ENCODE measurements around the gene ZNF341.
A peak's percentile ranks its signal among the peaks of the same experiment; 100 is the strongest.

ZNF341 gene

GRCh38 chr20:33817411-33817810 is 85.6 kb downstream of the ZNF341 start:
- Histone ChIP-seq H3K36me3 (ENCODE audit: control insufficient read depth in 2 of 2, insufficient read depth in 2 of 2, low read length in 2 of 2) (peaks cover 3 to 18% of the 10 kb centered on the region in 2 donors), H3K4me1 (ENCODE audit: control insufficient read depth in 2 of 2, insufficient read depth in 2 of 2, low read length in 2 of 2) (peaks cover 44 to 46% of the 10 kb centered on the region in 2 donors), H3K4me3 (ENCODE audit: low read length in 2 of 2) (no peak overlapping the region), H3K9ac (ENCODE audit: low read depth in 1 of 2, low read length in 2 of 2) (no peak overlapping the region), H3K9me3 (ENCODE audit: control insufficient read depth in 2 of 2, low read length in 2 of 2) (no peaks in the 10 kb centered on the region), H3K27me3 (ENCODE audit: control insufficient read depth in 2 of 2, insufficient read depth in 2 of 2, low read length in 2 of 2) (no peaks in the 10 kb centered on the region), H3K27ac (ENCODE audit: low read depth in 2 of 2, low read length in 2 of 2) (no peak overlapping the region)

DNA sequence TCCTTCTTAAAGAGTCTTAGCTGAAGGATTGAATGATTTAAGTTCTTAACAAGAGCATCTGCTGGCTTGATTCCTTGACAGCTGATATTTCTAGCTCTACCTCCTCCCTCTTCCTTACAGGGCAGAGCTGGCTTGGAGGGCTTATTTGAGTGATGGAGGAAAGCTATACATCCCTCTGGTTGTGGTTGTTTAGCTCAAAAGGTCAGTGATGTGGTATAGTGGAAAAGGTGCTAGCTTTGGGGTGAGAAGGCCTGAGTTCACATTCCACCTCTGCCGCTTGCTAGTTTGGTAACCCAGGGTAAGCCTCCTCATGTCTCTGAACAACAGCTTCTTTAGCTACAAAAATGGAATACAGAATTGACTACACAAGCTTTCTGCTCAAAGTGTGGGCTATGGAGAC is 87.7 kb downstream of the ZNF341 start:
- Histone ChIP-seq H3K27ac (ENCODE audit: low read depth in 2 of 2, low read length in 2 of 2) (no peak overlapping the region), H3K9ac (ENCODE audit: low read depth in 1 of 2, low read length in 2 of 2) (no peak overlapping the region), H3K9me3 (ENCODE audit: control insufficient read depth in 2 of 2, low read length in 2 of 2) (no peaks in the 10 kb centered on the region), H3K4me3 (ENCODE audit: low read length in 2 of 2) (no peak overlapping the region), H3K27me3 (ENCODE audit: control insufficient read depth in 2 of 2, insufficient read depth in 2 of 2, low read length in 2 of 2) (no peaks in the 10 kb centered on the region), H3K4me1 (ENCODE audit: control insufficient read depth in 2 of 2, insufficient read depth in 2 of 2, low read length in 2 of 2) (peaks cover 31 to 35% of the 10 kb centered on the region in 2 donors), H3K36me3 (ENCODE audit: control insufficient read depth in 2 of 2, insufficient read depth in 2 of 2, low read length in 2 of 2) (peaks cover 3 to 24% of the 10 kb centered on the region in 2 donors)

- H3K9ac ChIP-seq (ENCODE audit: low read depth in 1 of 2, low read length in 2 of 2): no peak overlapping the region
- H3K9me3 ChIP-seq (ENCODE audit: control insufficient read depth in 2 of 2, low read length in 2 of 2): no peaks in the 10 kb centered on the region
- peaks cover 27 to 32% of the 10 kb centered on the region in 2 donors for H3K4me1 ChIP-seq (ENCODE audit: control insufficient read depth in 2 of 2, insufficient read depth in 2 of 2, low read length in 2 of 2)
- no peak overlapping the region for H3K4me3 ChIP-seq (ENCODE audit: low read length in 2 of 2)
- H3K27ac ChIP-seq (ENCODE audit: low read depth in 2 of 2, low read length in 2 of 2): no peak overlapping the region
- H3K27me3 ChIP-seq (ENCODE audit: control insufficient read depth in 2 of 2, insufficient read depth in 2 of 2, low read length in 2 of 2): no peaks in the 10 kb centered on the region
- peaks cover 3 to 19% of the 10 kb centered on the region in 2 donors for H3K36me3 ChIP-seq (ENCODE audit: control insufficient read depth in 2 of 2, insufficient read depth in 2 of 2, low read length in 2 of 2)
Observed at GRCh38 chr20:33820362-33820761, 88.6 kb downstream of the ZNF341 start.

- Histone ChIP-seq H3K27me3 (ENCODE audit: control insufficient read depth in 2 of 2, insufficient read depth in 2 of 2, low read length in 2 of 2) (no peaks in the 10 kb centered on the region), H3K36me3 (ENCODE audit: control insufficient read depth in 2 of 2, insufficient read depth in 2 of 2, low read length in 2 of 2) (peaks cover 3 to 13% of the 10 kb centered on the region in 2 donors), H3K4me3 (ENCODE audit: low read length in 2 of 2) (no peak overlapping the region), H3K9me3 (ENCODE audit: control insufficient read depth in 2 of 2, low read length in 2 of 2) (no peaks in the 10 kb centered on the region), H3K9ac (ENCODE audit: low read depth in 1 of 2, low read length in 2 of 2) (no peak overlapping the region), H3K27ac (ENCODE audit: low read depth in 2 of 2, low read length in 2 of 2) (no peak overlapping the region), H3K4me1 (ENCODE audit: control insufficient read depth in 2 of 2, insufficient read depth in 2 of 2, low read length in 2 of 2) (peaks cover 29 to 38% of the 10 kb centered on the region in 2 donors)
Observed at GRCh38 chr20:33821270-33821836, 89.6 kb downstream of the ZNF341 start.

GRCh38 chr20:33822423-33822822 is 90.6 kb downstream of the ZNF341 start:
- H3K4me1 ChIP-seq (ENCODE audit: control insufficient read depth in 2 of 2, insufficient read depth in 2 of 2, low read length in 2 of 2): peaks cover 35 to 49% of the 10 kb centered on the region in 2 donors
- no peak overlapping the region for H3K9ac ChIP-seq (ENCODE audit: low read depth in 1 of 2, low read length in 2 of 2)
- H3K27me3 ChIP-seq (ENCODE audit: control insufficient read depth in 2 of 2, insufficient read depth in 2 of 2, low read length in 2 of 2): no peaks in the 10 kb centered on the region
- no peak overlapping the region for H3K27ac ChIP-seq (ENCODE audit: low read depth in 2 of 2, low read length in 2 of 2)
- no peaks in the 10 kb centered on the region for H3K9me3 ChIP-seq (ENCODE audit: control insufficient read depth in 2 of 2, low read length in 2 of 2)
- H3K4me3 ChIP-seq (ENCODE audit: low read length in 2 of 2): no peak overlapping the region
- peaks cover 3 to 13% of the 10 kb centered on the region in 2 donors for H3K36me3 ChIP-seq (ENCODE audit: control insufficient read depth in 2 of 2, insufficient read depth in 2 of 2, low read length in 2 of 2)

GRCh38 chr20:33822991-33823390 is 91.2 kb downstream of the ZNF341 start:
- no peaks in the 10 kb centered on the region for H3K9me3 ChIP-seq (ENCODE audit: control insufficient read depth in 2 of 2, low read length in 2 of 2)
- no peak overlapping the region for H3K9ac ChIP-seq (ENCODE audit: low read depth in 1 of 2, low read length in 2 of 2)
- H3K36me3 ChIP-seq (ENCODE audit: control insufficient read depth in 2 of 2, insufficient read depth in 2 of 2, low read length in 2 of 2): peaks cover 3 to 14% of the 10 kb centered on the region in 2 donors
- no peaks in the 10 kb centered on the region for H3K27me3 ChIP-seq (ENCODE audit: control insufficient read depth in 2 of 2, insufficient read depth in 2 of 2, low read length in 2 of 2)
- peaks cover 36 to 51% of the 10 kb centered on the region in 2 donors for H3K4me1 ChIP-seq (ENCODE audit: control insufficient read depth in 2 of 2, insufficient read depth in 2 of 2, low read length in 2 of 2)
- H3K27ac ChIP-seq (ENCODE audit: low read depth in 2 of 2, low read length in 2 of 2): no peak overlapping the region
- no peak overlapping the region for H3K4me3 ChIP-seq (ENCODE audit: low read length in 2 of 2)

- peak overlapping the region; percentile 59 to 76 for H3K27ac ChIP-seq (ENCODE audit: low read depth in 2 of 2, low read length in 2 of 2)
- H3K4me3 ChIP-seq (ENCODE audit: low read length in 2 of 2): peak overlapping the region in 1 of 2 donors; percentile 3
- H3K4me1 ChIP-seq (ENCODE audit: control insufficient read depth in 2 of 2, insufficient read depth in 2 of 2, low read length in 2 of 2): peaks cover 49 to 62% of the 10 kb centered on the region in 2 donors
Observed at GRCh38 chr20:33824852-33825251, 93.1 kb downstream of the ZNF341 start.

DNA sequence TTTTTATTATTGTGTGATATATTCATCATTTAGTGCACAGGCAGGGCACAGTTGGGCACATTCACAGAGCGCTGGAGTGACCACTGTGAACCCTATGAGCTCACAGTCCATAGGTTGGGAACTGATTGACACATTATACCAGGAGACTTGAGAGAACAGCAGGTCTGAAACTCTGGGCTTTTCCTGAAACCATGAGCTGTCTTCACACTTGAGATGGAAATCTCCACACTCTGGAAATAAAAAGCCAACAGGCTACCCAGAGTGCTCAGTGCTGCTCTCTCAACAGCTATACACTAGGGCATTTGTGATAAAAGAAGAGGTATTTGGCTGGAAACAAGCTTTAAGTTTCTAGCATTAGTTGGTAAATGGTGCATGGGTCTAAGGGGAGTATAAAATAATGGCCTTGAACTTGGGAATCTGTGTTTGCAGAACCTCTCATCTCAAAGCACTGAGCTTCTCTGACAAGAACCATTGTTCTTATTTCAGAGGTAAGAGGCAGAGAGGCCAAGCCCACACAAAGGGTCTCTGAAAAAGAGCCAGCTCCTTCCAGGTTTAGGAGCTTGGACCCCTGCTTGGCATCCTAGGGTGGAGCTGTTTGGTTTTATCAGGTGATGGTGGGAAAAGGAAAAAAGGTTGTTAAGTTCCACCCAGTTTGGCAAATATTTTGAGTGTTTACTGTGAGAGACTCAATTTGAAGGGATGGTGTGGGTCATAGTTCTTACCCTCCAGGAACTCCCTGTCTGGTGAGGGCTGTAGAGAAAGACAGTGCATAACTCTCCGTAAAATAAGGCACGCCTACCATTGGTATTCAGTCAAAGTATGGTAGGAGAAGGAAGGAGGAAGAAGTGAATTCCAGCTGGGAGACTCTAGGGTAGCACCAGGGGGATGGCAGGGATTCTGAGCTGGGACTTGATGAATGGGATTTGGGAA is 93.8 kb downstream of the ZNF341 start:
- H3K9ac ChIP-seq (ENCODE audit: low read depth in 1 of 2, low read length in 2 of 2): peak overlapping the region in 1 of 2 donors; percentile 5
- H3K4me3 ChIP-seq (ENCODE audit: low read length in 2 of 2): peak overlapping the region; percentile 8 to 43
- H3K27ac ChIP-seq (ENCODE audit: low read depth in 2 of 2, low read length in 2 of 2): peak overlapping the region; percentile 59 to 76
- peaks cover 0 to 9% of the 10 kb centered on the region in 2 donors for H3K36me3 ChIP-seq (ENCODE audit: control insufficient read depth in 2 of 2, insufficient read depth in 2 of 2, low read length in 2 of 2)
- peaks cover 54 to 64% of the 10 kb centered on the region in 2 donors for H3K4me1 ChIP-seq (ENCODE audit: control insufficient read depth in 2 of 2, insufficient read depth in 2 of 2, low read length in 2 of 2)
- no peaks in the 10 kb centered on the region for H3K27me3 ChIP-seq (ENCODE audit: control insufficient read depth in 2 of 2, insufficient read depth in 2 of 2, low read length in 2 of 2)
- no peaks in the 10 kb centered on the region for H3K9me3 ChIP-seq (ENCODE audit: control insufficient read depth in 2 of 2, low read length in 2 of 2)

More at GRCh38 chr20:33824852-33825251, 93.1 kb downstream of the ZNF341 start:
- Histone ChIP-seq H3K9ac (ENCODE audit: low read depth in 1 of 2, low read length in 2 of 2) (no peak overlapping the region), H3K9me3 (ENCODE audit: control insufficient read depth in 2 of 2, low read length in 2 of 2) (no peaks in the 10 kb centered on the region), H3K27me3 (ENCODE audit: control insufficient read depth in 2 of 2, insufficient read depth in 2 of 2, low read length in 2 of 2) (no peaks in the 10 kb centered on the region), H3K36me3 (ENCODE audit: control insufficient read depth in 2 of 2, insufficient read depth in 2 of 2, low read length in 2 of 2) (peaks cover 0 to 12% of the 10 kb centered on the region in 2 donors)

DNA sequence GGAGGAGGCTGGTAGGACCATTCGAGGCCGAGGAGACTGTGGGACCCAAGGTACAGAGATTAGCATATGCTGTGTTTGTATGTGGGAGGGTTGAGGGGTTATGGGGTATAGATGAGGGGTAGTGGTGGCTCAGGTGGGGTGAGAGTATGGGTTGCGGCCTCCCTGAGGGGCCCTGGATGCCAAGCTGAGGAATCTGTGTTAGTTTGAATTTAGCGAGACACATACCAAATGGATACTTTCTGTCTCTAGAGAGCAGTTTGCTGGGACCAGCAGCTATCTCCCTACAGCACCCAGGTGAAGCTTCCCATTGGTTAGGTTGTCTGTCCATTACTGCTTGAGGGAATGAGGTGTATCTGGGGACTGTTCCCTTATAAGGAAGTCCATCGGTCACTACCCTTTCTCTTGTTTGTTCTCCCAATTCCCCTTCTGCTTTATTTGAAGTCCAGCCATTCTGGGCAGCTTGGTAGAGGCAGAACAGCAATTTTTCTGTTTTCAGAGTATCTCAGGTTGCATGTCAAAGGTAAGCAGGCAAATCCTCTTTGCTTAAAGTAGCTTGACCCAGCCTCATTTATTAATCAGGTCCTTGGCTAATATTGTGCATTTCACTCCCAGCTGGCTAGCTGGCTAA is 94.6 kb downstream of the ZNF341 start:
- Histone ChIP-seq H3K4me3 (ENCODE audit: low read length in 2 of 2) (peak overlapping the region; percentile 8 to 43), H3K9me3 (ENCODE audit: control insufficient read depth in 2 of 2, low read length in 2 of 2) (no peaks in the 10 kb centered on the region), H3K36me3 (ENCODE audit: control insufficient read depth in 2 of 2, insufficient read depth in 2 of 2, low read length in 2 of 2) (peaks cover 0 to 9% of the 10 kb centered on the region in 2 donors), H3K9ac (ENCODE audit: low read depth in 1 of 2, low read length in 2 of 2) (peak overlapping the region in 1 of 2 donors; percentile 5), H3K27ac (ENCODE audit: low read depth in 2 of 2, low read length in 2 of 2) (peak overlapping the region; percentile 59 to 76), H3K27me3 (ENCODE audit: control insufficient read depth in 2 of 2, insufficient read depth in 2 of 2, low read length in 2 of 2) (no peaks in the 10 kb centered on the region), H3K4me1 (ENCODE audit: control insufficient read depth in 2 of 2, insufficient read depth in 2 of 2, low read length in 2 of 2) (peaks cover 61 to 71% of the 10 kb centered on the region in 2 donors)

- no peak overlapping the region for H3K9ac ChIP-seq (ENCODE audit: low read depth in 1 of 2, low read length in 2 of 2)
- H3K27me3 ChIP-seq (ENCODE audit: control insufficient read depth in 2 of 2, insufficient read depth in 2 of 2, low read length in 2 of 2): no peaks in the 10 kb centered on the region
- peaks cover 0 to 9% of the 10 kb centered on the region in 2 donors for H3K36me3 ChIP-seq (ENCODE audit: control insufficient read depth in 2 of 2, insufficient read depth in 2 of 2, low read length in 2 of 2)
- peak overlapping the region in 1 of 2 donors; percentile 59 for H3K27ac ChIP-seq (ENCODE audit: low read depth in 2 of 2, low read length in 2 of 2)
- no peak overlapping the region for H3K4me3 ChIP-seq (ENCODE audit: low read length in 2 of 2)
- no peaks in the 10 kb centered on the region for H3K9me3 ChIP-seq (ENCODE audit: control insufficient read depth in 2 of 2, low read length in 2 of 2)
- H3K4me1 ChIP-seq (ENCODE audit: control insufficient read depth in 2 of 2, insufficient read depth in 2 of 2, low read length in 2 of 2): peaks cover 68 to 79% of the 10 kb centered on the region in 2 donors
Observed at GRCh38 chr20:33827109-33827508, 95.3 kb downstream of the ZNF341 start.
